ENCODE measurements around the gene SAMD10.

GRCh38 chr20:63952210-63952535 lies 27.3 kb downstream of the SAMD10 start:
- TF ChIP-seq NR2C1 (IDR thresholded peaks at IDR 0.05) (no peak), CTCF (IDR thresholded peaks at IDR 0.05 in 2 of 3, conservative IDR thresholded peaks at IDR 0.05 in 1 of 3; ENCODE audit: control insufficient read depth in 2 of 3, extremely low read depth in 1 of 3, insufficient read depth in 1 of 3, low read depth in 3 of 3, low read length in 3 of 3) (no peak), MYC (IDR thresholded peaks at IDR 0.05; ENCODE audit: insufficient read depth, insufficient read length, insufficient replicate concordance, low read length, severe bottlenecking) (no peak), TARDBP (IDR thresholded peaks at IDR 0.05; ENCODE audit: borderline replicate concordance) (no peak), ZBTB40 (IDR thresholded peaks at IDR 0.05; ENCODE audit: borderline replicate concordance) (no peak), TCF3 (IDR thresholded peaks at IDR 0.05; ENCODE audit: borderline replicate concordance, insufficient read depth, low read depth, low read length) (no peak), IRF3 (IDR thresholded peaks at IDR 0.05) (no peak)

All from GM12878 (cell line).